T-helper 1 cell treated with Interleukin-12 subunit alpha and Interleukin-12 subunit beta and Interleukin-4 antibody, amounts not matched to agents 30 ng/mL and 1 ng/mL, for 36 hours (primary cell): ENCODE measurements around the gene TBC1D1. TPM values are rescaled to one million over a fixed set of nuclear protein-coding genes. Genes with fewer than 3 reads are reported as not detected.
"Not testable (repeated sequence)": the region's sequence is repeated elsewhere in the genome, so short reads cannot be mapped to it uniquely, and the experiment has no call there.

Experiments
- intact Hi-C: fragments of 100-400 bp; cut with micrococcal nuclease; formaldehyde crosslinking; loops from one replicate; pipeline ENCODE4 v1.15.1; 2024
- total RNA-seq: library from RNA; stranded (reverse); gene quantifications from 2 replicates; pipeline ENCODE4 v1.2.3, GENCODE V29; 2022

Gene TBC1D1
- total RNA-seq, 1 donor from 2014 or later = 65.2 TPM

DNA sequence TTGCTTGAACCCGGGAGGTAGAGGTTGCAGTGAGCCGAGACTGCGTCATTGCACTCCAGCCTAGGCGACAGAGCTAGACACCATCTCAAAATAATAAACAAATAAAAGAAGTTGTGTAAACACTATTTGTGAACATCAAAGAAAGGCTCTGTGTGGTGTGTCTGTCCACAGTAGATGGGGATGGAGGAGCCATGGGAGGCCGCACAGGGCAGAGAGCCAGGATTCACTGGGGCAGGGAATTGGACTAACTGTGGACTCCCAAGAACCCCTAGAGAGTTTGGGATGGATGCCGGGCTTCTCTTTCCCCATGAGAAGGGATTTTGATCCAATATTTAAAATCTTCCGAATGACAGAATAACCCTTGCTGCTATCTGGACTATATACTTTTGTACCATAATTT lies 26.5 kb downstream of the TBC1D1 start:
- intact Hi-C loops = no loop called here

DNA sequence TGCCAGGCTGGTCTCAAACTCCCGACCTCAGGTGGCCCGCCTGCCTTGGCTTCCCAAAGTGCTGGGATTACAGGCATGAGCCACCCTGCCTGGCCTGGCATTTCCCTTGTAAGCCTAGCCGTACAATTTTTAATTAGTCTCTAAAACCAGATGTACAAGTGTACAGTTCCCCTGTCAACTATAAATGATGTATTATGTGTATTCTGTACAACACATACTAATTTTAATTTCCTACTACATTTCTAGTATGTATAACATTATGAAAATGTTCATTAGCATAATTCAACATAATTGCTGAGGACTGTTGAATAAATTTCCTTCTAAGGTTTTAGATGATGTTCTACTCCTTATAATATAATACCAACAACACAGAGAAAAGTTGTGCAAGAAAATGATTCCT lies 27.8 kb downstream of the TBC1D1 start:
- intact Hi-C loops = no loop called here

DNA sequence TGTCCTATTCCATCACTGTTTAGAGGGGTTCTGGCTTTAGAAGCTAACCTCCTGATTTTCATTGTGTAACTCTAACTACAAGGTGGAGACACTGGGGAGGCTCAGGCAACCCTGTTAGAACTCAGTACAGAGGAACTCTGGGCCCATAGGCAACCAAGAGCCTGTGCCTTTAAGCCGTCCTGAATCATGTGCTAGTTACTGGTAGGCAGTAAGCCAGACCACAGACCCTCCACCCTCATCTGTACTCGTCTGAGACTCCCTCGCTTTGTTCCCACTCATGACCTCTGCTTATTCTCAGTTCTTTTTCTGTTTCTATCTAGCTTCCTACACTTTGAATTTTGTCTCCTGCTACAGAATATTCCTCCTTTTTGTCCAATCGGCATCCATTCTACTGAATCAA lies 31.4 kb downstream of the TBC1D1 start:
- intact Hi-C loops = no loop called here

DNA sequence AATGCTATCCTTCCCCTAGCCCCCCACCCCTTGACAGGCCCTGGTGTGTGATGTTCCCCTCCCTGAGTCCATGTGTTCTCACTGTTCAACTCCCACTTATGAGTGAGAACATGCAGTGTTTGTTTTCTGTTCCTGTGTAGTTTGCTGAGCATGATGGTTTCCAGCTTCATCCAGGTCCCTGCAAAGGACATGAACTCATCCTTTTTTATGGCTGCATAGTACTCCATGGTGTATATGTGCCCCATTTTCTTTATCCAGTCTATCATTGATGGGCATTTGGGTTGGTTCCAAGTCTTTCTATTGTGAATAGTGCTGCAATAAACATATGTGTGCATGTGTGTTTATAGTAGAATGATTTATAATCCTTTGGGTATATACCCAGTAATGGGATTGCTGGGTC lies 32.2 kb downstream of the TBC1D1 start:
- intact Hi-C loops = not testable (repeated sequence)

DNA sequence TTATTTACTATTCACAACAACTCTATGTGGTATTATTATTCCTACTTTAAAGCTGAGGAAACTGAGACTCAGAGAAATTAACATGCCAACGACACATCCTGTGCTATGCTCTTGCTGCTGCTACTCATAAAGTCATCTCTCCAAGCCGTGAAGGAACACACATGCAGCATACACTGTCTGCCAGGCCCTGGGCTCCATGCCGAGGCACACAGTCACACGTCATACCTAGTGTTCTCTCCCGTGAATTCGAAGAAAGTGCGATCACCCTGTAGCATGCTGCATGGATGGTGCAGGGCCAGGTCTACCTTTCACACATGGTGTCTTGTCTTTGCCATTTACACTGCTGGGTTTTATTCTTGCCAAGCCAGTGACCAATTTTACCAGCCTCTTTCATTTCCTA lies 34.1 kb downstream of the TBC1D1 start:
- intact Hi-C loops = no loop called here

DNA sequence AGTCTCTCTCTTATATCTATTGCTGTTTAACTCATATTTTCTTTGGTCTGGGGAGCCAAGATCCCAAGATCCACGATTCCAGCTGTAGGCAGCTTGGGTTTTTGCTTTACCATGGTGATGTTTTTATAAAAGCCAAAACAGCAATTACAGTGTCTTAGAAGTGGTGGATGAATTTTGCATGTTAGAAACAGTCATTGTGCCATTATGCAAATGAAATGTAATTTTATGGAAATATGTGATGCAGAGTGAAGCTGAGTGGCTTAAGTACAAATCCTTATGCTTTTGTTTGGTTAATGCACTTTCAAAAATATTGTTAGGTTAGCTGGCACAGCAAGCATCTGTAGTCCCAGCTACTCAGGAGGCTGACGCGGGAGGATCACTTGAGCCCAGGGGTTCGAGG lies 36.5 kb downstream of the TBC1D1 start:
- intact Hi-C loops = no loop called here

DNA sequence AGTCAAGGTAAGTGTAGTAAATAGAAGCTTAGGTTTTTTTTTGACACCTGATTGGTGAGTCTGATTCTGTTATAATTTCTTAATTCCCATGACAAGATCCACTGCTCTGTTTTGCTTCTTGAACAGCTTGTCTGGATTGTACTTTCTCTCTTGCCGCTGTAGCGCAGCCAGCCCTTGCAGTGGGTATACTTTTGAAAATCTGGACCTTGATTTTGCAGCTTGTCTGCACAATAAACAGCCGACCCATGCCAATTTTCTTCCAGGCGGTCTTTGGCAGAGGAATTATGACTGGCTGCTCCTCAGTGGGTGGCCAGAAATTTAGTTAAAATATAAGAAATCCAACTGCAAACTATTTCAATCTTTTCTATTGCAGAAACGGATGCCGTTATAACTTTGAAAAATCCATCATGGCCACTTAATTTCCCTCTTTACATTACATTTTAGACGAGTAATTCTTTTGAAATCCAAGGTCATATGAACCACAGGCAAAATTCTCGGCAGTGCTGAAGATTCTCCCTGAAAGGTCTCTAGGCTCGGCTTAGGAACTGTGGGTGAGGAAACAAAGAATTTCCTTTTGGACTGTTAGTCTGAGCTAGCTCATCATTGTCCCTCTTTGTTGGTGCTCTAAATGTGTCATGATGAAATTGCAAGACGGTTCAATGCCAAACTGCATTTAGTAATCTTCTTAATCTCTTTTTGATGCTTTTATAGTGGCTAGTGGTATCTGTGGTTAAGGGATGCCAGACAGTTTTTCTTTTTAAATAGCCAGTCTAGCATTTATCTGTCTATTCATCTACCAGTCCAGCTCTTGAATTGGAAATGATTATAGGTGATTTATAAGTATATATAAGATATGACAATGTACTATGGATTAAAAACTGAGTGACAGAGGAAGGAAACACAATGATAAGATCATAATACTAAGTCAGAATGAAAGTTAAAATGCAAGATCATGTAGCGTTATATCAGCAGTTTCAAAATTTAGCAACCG lies 37.8 kb downstream of the TBC1D1 start:
- intact Hi-C loops = loop anchor here (1.0 kb wide), 1 partner anchor 37 kb away; the partner anchor contains the start of gene TBC1D1

DNA sequence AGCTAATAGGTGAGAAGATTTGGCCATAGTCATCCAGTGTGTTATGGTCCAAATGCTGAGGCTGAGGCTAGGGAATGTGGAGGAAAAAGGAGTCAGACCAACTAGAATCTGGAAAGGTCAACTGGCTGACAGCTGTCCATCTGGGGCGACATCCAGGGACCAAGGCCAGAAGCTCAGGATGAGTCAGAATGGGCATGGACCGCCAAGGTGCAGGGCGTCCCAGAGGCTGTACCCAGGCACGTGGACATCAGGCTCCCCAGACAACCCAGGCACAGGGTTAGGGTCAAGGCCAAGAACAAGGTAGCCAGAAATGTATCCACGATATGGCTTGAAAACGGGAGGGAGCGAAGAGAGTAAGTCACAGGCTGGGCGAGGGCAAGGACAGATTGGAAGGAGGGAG lies 43.2 kb downstream of the TBC1D1 start:
- intact Hi-C loops = no loop called here

DNA sequence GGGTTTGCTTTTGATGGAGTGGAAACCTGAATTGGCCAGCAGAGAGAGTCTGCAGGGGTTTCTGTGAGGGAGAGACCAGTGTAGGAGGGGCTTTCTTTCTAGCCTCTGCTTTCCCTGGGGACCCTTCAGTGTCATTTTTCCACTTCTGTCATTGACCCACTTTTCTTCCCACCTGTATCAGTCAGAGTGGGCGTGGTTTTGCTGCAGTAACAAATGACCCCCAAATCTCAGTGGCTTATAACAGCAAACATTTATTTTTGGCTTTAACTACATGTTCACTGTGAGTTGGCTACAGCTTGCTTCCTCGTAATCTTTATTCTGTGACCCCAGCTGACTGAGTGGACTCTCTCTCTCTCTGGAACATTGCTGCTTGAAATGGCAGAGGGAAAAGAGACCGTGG lies 43.7 kb downstream of the TBC1D1 start:
- intact Hi-C loops = no loop called here

DNA sequence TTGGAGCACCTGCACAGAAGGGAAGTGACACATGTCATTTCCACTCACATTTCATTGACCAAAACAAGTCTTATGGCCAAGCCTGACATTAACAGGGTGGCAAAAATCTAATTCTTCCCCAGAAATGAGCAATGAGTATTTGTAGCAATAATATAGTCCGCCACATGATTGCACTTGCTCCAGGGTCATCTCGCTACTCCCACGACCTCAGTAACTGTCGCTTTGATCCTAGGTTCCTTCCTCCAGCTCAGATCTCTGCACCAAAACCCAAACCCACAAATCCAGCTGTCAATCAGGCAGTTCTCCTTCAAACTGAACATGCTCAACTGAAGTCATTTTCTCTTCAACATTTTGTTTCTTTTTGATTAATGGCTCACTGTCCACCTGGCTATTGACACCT lies 44.1 kb downstream of the TBC1D1 start:
- intact Hi-C loops = no loop called here

DNA sequence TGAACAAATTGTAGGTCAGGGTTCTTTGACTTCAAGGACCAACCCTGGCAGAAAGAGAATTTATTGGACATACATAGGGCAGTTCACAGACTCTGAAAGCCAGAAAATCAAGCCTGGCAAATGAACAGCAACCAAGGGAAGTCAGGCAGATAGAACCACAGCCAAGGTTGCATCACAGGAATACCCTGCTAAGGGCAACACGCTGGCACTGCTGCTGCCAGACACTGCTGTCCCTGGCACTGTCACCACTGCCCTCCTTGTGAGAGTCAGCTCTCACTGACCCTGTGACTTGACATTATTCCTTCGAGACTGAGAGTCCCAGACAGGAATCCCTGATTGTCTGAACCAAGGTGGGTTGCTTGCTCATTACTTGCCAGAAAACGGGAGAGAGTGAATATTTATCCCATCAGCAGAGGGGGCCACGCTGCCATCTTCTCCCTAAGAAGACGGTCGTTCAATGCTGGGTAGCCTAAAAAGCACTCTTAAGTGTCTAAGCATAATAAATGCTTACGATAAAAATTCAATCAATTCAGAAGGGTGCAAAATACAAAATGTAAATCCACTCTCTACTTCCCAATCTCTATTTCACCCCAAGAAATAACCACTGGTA lies 46.1 kb downstream of the TBC1D1 start:
- intact Hi-C loops = no loop called here

DNA sequence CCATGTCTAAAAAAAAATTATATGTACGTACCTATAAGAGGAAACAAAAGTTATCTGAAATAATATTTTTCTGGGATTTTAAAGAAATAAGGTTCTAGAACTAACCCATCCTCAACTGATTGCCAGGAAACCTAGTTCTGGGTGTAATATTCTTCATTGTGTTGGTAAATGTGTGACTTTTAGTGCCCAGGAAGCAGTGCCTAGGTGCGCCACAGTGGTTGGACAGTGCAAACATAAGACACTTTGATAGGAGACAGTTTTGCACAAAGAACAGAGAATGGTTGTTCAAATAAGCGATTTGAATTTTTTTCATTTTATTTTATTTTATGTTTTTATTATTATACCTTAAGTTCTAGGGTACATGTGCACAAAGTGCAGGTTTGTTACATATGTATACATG lies 47.3 kb downstream of the TBC1D1 start:
- intact Hi-C loops = no loop called here

DNA sequence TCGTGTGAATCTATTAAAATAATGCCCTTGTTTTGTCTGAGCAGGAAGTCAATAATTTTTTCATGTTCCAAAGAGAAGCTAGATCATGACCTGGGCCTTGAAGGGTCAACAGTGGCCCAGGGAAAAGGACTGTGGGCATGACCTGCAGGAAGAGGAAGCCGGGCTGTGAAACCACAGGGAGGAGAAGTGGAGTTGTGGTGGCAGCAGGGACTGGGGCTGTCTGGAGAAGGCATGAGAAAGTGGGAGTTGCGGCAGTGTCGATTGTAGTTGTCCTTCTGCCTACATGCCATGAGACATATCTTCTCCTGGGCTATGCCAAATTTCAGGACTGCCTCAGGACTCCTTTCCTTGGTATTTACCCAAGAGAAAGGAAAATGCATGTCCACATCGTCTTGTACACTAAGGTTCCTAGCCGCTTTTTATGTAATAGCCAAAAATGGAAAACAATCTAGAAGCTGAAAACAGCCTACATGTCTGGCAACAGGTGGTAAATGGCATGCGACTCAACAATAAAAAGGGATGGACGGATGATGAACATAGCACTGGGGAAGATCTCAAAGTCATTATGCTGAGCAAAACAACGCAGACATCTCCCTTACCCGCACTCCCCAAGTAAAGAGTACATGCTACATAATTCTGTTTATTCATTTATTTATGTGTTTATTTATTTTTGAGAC lies 55.8 kb downstream of the TBC1D1 start:
- intact Hi-C loops = no loop called here

DNA sequence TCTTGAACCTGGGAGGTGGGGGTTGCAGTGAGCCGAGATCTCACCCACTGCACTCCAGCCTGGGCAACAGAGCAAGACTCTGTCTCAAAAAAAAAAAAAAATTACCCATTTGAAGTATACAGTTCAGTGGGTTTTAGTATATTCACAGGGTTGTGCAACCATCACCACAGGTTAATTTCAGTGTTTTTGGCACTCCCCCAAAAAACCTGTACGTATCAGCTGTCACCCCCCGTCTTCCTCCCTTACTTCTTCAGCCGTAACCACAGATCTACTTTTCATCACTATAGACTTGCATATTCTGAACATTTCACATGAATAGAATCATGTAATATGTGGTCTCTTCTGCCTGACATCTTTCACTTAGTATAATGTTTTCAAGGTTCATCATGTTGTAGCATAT lies 57.7 kb downstream of the TBC1D1 start:
- intact Hi-C loops = no loop called here

DNA sequence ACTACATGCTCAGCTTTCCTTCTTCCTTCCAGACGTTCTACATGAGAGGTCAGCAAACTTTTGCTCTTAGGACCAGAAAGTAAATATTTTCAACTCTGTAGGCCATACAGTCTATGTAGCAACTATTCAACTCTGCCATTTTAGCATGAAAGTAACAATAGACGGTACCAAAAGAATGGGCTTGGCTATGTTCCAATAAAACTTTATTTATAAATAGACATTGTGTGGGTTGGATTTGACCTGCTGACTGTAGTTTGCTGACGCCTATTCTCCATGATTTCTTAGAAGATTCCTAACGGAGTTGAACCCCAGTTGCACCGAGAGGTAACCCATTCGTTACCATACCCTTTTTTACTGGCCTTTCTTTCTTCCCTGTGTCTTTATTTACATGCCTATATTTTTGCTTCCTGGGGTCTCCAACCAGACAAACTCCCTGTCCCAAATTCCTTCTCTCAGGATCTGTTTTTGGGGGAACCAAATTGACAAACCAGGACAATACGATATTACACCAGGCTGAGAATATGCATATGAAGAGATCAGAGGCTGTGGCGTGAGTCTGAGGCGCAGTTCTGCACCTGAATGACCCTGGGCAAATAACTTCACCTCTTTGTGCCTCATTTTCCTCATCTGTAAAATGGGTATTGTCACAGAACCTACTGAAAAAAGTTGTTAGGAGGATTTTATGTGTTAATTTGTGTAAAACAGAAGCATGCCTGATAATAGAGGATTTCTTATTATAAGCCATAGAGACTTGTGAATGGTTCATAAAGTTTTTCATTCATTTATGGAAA lies 58.9 kb downstream of the TBC1D1 start:
- intact Hi-C loops = no loop called here

DNA sequence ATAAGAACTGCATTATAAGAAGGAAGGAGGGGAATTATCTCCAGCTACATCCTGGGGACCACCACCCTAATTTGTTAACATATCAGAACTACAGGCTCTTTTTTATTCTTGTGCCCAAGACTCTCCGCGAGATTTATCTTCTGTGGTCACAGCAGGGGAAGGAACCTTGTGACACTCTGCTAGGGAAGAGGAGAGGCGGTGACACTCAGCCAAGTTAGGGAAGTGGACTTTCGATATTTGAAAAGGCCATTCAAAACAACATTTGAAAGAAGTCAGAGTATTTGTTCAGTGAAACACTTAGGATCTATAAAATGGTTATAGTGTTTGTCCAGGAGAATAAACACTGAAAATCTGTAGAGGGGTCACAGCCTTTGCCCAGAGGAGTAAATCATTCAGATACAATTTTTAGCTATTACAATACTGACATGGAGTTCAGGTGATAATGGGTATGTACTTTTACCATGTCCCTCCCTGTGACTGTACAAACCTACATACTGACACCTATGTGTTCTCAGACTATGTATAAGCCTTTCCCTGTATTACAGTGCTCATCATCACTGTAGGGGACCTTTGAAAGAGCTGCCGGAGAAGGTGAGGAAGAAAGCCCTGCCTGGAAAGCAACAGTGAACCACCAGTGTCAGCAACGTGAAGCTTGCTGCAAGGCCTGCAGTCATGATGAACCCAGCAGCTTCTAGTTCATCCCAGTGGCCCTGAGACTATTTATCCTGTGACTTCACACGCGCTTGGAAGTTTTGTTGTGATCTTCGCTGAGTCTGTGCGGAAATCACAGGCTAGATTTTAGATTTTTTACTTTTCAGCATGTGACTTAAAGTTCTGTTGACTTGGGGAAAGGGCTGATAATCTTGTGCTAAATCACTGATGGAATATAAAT lies 60.8 kb downstream of the TBC1D1 start:
- intact Hi-C loops = no loop called here

DNA sequence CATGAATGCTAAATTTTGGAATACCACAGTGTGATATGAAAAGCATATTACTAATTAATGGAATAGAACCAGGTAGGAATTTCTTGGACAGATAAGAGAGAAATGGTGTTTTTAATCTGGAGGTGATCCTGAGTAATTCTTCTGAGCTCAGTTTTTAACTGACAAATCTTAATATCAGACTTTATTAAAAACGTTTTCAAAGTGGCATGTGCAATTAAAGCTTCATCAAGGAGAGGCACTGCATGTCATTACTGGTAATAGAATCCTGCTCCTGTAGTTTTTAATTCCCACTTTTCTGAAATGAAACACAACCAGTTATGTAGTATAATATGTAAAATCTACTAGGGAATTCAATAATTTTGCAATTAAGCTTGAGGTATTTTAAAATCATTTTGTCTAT lies 62.3 kb downstream of the TBC1D1 start:
- intact Hi-C loops = no loop called here

DNA sequence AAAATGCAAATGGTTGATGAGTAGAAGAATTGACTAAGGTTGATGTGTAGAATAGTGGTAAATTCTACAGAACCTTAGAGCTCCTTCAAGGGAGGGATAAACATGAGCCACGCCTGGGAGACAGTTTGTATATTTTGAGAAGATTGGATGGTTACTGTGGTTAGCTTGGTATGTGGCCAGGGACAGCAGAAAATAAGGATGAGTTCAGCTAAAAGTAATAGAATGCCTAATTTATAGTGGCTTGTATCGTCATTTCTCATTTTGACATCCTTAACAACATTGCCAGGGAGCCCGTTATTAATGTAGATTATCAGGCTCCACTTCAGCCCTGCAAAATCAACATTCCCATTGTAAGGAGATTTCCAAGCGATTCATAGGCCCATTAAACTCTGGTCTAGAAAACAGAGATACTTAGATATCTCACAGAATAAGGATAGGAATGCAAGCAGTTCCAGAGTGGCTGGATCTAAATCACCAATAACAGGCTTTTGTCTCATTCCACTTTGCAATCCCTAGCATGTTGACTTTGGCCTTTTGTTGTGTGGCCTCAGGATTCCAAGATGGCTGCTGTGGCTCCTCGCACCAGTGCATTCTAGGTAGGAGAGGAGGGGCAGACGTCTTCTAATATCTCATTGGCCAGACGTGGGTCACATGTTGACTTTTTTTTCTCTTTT lies 62.9 kb downstream of the TBC1D1 start:
- intact Hi-C loops = loop anchor here (2.0 kb wide), 1 partner anchor 63 kb away; the partner anchor contains the start of gene TBC1D1

DNA sequence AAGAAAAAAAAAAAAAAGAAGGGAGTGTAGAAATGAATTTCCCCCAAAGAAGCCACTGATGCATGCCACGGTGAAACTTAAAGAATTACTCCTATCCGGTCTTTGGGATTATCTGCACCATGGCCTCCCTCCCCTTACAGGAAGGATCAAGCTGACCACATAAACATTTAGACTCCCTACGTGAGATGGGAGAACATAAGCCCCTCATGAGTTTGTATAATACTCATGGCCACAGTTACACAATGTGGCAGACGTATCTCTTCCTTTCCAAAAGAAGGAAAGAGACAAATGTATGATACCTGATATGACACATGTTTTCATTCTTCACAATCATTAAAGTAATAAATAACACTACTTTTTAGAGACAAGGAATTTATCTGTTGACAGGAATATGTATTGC lies 66.1 kb downstream of the TBC1D1 start:
- intact Hi-C loops = no loop called here

DNA sequence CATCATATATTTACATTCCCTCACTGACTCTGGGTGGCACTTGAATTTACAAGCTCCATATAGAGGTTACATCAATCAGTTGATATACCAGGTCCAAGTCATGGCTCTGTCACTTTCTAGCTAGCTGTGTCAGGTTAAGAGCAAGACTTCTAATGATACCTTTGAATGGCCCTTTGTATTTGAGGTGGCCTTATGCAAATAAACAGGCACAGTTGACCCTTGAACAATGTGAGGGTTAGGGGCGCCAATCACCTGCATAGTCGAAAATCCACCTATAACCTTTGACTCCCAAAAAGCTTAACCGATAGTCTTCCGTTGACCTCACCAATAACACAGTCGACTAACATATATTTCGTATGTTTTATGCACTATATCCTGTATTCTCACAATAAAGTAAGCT lies 68.0 kb downstream of the TBC1D1 start:
- intact Hi-C loops = no loop called here
